Epithelial cell of esophagus (primary cell): ENCODE measurements around the gene BRD3.
"Not testable (repeated sequence)": the region's sequence is repeated elsewhere in the genome, so short reads cannot be mapped to it uniquely, and the experiment has no call there.

Experiments used
- DNase-seq: peaks from one replicate; pipeline ENCODE4 v3.0.0; 2010; ENCODE audit warnings: low read depth
- H3K4me3 ChIP-seq: 2 replicates; pipeline ENCODE4 v1.5.1; 2011; ENCODE audit warnings: mild to moderate bottlenecking, low read length, control low read depth
- CTCF ChIP-seq: IDR thresholded peaks from 2 replicates; pipeline ENCODE4 v1.5.1; 2011; ENCODE audit warnings: low read depth, mild to moderate bottlenecking, low read length, control low read depth, inconsistent platforms; ENCODE audit not compliant: insufficient read depth; ENCODE audit errors: missing control alignments

The BRD3 gene

GRCh38 chr9:134073500-134073899 is 5.7 kb upstream of the BRD3 start:
- TF ChIP-seq CTCF, result no peak
- DNase-seq, result no peak
- no peak overlapping the region for H3K4me3 ChIP-seq

- not testable (repeated sequence) for DNase-seq, H3K4me3 ChIP-seq
These were observed 4.9 kb upstream of the BRD3 start for GRCh38 chr9:134072683-134073082.

GRCh38 chr9:134071149-134071548 is 3.3 kb upstream of the BRD3 start:
- DNase-seq, result no peak
- no peak overlapping the region for H3K4me3 ChIP-seq
- TF ChIP-seq CTCF, result no peak

GRCh38 chr9:134069480-134070399 is 1.9 kb upstream of the BRD3 start:
- DNase-seq, result no peak
- no peak for TF ChIP-seq CTCF
- H3K4me3 ChIP-seq, result no peak overlapping the region

GRCh38 chr9:134068744-134069479 is 1.1 kb upstream of the BRD3 start:
- TF ChIP-seq CTCF, result no peak
- no peak for DNase-seq
- H3K4me3 ChIP-seq, result peak overlapping the region; percentile 38

GRCh38 chr9:134066913-134067851 is 644 bp downstream of the BRD3 start:
- peak; percentile 32 for DNase-seq
- no peak for TF ChIP-seq CTCF
- H3K4me3 ChIP-seq, result peak overlapping the region; percentile 77
